ENCODE data around the gene ZNF106.

The ZNF106 gene

GRCh38 chr15:42490671-42491538 lies at the start of gene ZNF106:
Gene ZNF106 (minus strand): TSS chr15:42491141. CDS start chr15:42472289, 18,852 bp downstream.
- peak; percentile 95 for DNase-seq (ENCODE audit: low read depth, low spot score)

- DNase-seq (ENCODE audit: low read depth, low spot score): no peak
These were observed 42.3 kb upstream of the ZNF106 start for GRCh38 chr15:42533246-42533645.

DNA sequence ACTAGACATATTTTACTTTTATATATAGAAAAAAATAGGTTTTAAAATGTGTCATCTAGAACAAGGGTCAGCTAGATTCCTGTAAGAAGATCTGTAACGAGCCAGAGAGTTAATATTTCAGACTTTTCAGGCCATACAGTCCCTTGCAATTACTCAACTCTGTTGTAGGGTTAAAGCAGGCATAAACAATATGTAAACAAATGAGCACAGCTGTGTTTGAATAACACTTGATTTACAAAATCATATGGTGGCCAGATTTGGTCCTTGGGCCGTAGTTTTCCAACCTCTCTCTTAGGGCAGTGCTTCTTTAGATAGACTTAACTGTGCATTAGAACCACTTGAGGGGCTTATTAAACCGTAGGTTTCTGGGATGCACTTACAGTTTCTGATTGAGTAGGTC lies 38.0 kb upstream of the ZNF106 start:
- no peak for DNase-seq (ENCODE audit: low read depth, low spot score)

GRCh38 chr15:42523331-42523730 lies 32.4 kb upstream of the ZNF106 start:
- DNase-seq (ENCODE audit: low read depth, low spot score): no peak

- no peak for DNase-seq (ENCODE audit: low read depth, low spot score)
These were observed 20.1 kb upstream of the ZNF106 start for GRCh38 chr15:42511007-42511391.

DNA sequence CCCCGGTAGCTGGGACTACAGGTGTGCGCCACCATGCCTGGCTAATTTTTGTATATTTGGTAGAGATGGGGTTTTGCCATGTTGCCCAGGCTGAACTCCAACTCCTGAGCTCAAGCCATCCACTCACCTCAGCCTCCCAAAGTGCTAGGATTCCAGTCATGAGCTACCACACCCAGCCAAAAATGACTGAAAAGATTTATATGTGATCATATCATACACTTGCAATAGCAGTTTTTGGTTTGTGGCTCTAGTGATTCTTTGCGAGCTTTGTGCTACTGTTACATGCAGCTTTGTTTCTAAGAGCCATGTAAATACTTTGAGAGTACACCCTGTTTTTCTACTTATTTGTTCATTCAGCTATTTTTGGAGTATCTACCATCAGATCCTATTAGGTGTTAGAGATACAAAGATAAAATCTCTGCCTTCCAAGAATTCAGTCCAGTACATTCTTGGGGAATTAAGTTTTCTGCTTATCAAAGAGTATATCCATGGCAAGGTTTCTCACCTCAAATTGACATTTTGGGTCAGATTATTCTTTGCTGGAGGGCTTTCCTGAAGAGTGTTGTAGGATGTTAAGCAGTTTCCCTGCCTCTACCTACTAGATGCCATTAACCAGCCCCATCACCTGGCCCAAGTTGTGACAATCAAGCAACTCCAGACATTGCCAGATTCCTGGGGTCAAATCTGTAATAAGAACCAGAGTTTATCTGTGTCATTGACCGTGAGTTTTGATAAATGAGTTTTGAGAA lies 19.5 kb upstream of the ZNF106 start:
- no peak for DNase-seq (ENCODE audit: low read depth, low spot score)

DNA sequence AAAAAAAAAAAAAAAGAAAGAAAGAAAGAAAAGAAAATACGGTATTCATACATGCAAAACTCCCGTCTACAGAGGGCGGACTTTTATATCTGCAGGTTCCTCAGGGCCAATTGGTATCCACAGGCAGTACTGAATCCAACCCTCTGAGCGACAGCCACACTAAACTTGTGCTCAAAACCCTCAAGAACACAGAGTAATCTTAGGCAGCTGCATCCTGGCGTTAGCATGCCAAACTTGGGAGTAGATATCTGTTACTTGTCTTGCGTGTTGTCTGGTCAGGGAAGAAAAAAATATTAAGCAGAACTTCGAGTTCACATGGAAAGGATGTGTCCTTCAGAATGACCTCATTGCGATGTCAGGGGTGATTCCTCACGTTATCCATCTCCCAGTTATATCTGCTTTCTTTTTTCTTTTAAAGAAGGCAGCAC lies 17.3 kb upstream of the ZNF106 start:
- DNase-seq (ENCODE audit: low read depth, low spot score): no peak

DNA sequence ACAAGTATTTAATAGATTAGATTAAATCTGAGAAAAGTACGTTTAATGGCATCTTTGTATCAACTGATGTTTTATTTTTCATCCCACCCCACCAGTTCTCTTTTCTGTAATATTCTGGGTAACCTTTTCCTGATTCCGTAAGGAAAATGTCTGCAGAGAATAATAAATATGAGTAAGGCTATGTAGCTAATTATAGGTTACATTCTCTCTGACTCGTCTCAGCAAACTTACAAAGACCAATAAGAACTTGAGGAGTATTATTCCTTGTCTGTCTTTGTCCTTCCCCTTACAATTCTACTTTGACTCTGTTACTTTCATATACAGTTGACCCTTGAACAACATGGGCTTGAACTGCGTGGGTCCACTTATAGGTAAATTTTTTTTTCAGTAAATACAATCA lies 16.6 kb upstream of the ZNF106 start:
- no peak for DNase-seq (ENCODE audit: low read depth, low spot score)

- no peak for DNase-seq (ENCODE audit: low read depth, low spot score)
These were observed 13.7 kb upstream of the ZNF106 start for GRCh38 chr15:42504631-42505030.

DNA sequence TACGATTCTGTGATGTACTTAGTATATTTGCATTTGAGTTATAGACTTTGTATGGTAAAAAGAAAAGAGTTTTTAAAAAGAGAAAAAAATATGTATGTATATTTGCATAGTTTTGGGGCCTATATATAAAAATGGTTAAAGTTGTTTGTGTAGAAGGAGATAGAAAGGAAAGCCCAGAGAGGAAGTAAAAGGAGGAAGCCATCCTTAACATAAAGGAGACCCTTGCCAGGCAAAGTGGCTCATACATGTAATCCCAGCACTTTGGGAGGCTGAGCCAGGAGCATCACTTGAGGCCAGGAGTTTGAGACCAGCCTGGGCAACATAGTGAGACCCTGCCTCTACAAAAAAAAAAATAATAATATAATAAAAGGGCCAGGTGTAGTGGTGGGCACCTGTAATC lies 12.9 kb upstream of the ZNF106 start:
- DNase-seq (ENCODE audit: low read depth, low spot score): no peak

GRCh38 chr15:42502477-42502876 lies 11.5 kb upstream of the ZNF106 start:
- no peak for DNase-seq (ENCODE audit: low read depth, low spot score)

DNA sequence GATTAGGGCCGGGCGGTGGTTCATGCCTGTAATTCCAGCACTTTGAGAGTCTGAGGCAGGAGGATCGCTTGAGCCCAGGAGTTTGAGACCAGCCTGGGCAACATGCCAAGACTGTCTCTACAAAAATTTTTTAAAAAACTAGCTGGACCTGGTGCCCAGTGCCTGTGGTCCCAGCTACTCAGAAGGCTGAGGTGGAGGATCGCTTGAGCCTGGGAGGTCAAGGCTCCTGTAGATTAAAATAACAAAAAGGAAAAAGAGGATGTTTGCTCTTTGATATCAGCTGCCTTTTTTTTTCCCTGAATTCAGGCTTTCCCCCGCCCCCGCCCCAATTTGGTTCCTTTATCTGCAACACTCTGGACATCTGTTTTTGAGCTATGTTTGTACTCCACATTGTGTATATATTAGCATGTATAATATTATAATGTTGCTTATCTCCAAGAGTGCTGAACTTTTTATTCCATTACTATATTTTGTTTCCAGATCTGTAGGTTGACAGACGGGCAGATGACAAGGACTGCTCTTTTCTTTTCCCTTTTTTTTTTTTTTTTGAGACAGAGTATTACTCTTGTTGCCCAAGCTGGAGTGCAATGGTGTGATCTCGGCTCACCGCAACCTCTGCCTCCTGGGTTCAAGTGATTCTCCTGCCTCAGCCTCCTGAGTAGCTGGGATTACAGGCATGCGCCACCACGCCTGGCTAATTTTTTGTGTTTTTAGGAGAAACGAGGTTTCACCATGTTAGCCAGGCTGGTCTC lies 9.1 kb upstream of the ZNF106 start:
- peak; percentile 6 for DNase-seq (ENCODE audit: low read depth, low spot score)

- peak; percentile 22 for DNase-seq (ENCODE audit: low read depth, low spot score)
These were observed 7.5 kb upstream of the ZNF106 start for GRCh38 chr15:42498212-42499068.

GRCh38 chr15:42495361-42496212 lies 4.6 kb upstream of the ZNF106 start, which contains the start of gene SNAP23:
Gene SNAP23 (plus strand): TSS chr15:42495634. CDS start chr15:42511847, 16,213 bp downstream.
- DNase-seq (ENCODE audit: low read depth, low spot score): peak; percentile 95

DNA sequence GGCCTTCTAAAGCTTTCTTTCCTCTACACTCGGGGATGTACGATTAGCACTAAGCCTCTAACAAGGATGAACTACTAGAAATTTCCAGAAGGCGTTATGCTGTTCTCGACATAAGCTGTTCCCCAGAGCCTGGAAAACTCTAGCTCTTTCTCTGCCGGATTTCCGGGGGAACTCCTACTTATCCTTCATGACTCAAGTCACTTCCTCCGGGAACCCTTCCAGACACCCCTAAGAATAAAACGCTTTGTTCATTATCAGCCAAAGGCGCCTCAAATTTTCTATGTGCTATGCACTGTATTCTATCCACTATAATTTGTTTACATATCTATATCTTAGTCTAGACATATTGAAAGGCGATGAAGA lies 4.0 kb upstream of the ZNF106 start:
- no peak for DNase-seq (ENCODE audit: low read depth, low spot score)

DNA sequence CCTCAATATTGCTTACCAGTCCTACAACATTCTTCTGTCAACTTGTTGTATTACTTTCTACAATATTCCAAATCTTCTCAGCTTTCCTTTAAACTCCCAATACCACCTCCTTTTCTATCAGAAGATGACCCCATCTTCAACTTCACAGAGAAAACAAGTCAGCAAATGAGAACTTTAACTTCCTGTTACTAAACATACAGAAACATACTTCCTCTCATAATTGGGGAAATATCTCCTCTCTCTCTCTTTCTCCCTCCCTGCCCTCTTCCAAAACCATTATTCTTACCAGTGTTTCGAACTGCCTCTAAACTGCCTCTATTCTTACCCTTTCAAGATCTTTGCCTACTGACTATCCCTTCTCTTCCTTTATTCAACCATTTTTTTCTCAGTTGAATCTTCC lies 2.7 kb upstream of the ZNF106 start:
- DNase-seq (ENCODE audit: low read depth, low spot score): no peak

- no peak for DNase-seq (ENCODE audit: low read depth, low spot score)
These were observed 741 bp upstream of the ZNF106 start for GRCh38 chr15:42491539-42492225.

- DNase-seq (ENCODE audit: low read depth, low spot score): no peak
These were observed 660 bp downstream of the ZNF106 start for GRCh38 chr15:42490291-42490670.

- DNase-seq (ENCODE audit: low read depth, low spot score): no peak
These were observed 7.3 kb downstream of the ZNF106 start for GRCh38 chr15:42483677-42484076.

DNA sequence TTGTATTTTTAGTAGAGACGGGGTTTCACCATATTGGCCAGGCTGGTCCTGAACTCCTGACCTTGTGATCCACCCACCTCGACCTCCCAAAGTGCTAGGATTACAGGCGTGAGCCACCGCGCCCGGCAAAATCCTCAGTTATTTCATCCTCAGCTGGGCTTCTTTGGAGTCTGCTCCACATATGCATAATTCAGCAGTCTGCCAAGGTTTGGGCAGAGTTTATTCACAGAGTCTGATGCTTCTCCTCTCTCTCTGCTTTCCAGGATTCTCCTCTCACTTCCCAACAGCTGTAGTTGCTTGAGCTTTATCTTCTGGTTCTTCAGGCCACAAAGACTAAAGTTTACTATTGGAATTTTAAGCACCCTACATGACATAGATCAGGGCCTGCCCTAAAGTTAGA lies 8.2 kb downstream of the ZNF106 start:
- no peak for DNase-seq (ENCODE audit: low read depth, low spot score)
